T-helper 9 cell (primary cell): ENCODE measurements around the gene ZSWIM5.
"Not testable (repeated sequence)": the region's sequence is repeated elsewhere in the genome, so short reads cannot be mapped to it uniquely, and the experiment has no call there.

Experiments
- DNase-seq: peaks from one replicate; pipeline ENCODE4 v3.0.0-alpha.2; 2020

ZSWIM5 gene

GRCh38 chr1:45016090-45016697 lies 190.2 kb downstream of the ZSWIM5 start:
- no peak for DNase-seq

GRCh38 chr1:45015683-45016082 lies 190.7 kb downstream of the ZSWIM5 start:
- no peak for DNase-seq

GRCh38 chr1:45014321-45015028 lies 191.9 kb downstream of the ZSWIM5 start:
- DNase-seq = peak; percentile 72

DNA sequence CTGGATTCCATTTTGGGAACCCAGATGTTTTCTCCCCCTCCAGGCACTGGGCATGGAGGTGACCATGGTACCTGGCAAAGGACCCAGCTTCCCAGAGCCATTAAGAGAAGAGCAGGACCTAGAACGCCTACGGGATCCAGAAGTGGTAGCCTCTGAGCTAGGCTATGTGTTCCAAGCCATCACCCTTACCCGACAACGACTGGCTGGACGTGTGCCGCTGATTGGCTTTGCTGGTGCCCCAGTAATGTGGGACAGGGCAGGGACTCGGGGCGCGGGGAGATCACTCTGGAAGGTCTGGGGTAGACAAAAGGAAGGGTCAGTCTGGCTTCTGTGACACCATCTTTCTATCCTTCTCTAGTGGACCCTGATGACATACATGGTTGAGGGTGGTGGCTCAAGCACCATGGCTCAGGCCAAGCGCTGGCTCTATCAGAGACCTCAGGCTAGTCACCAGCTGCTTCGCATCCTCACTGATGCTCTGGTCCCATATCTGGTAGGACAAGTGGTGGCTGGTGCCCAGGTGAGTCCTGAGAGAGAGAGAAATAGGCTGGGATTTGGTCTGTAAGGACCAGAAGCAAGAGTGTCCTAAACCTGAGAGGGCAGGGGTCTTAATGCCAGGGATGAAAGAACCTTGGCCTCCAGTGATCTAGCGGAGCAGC lies 192.7 kb downstream of the ZSWIM5 start:
- DNase-seq = no peak

DNA sequence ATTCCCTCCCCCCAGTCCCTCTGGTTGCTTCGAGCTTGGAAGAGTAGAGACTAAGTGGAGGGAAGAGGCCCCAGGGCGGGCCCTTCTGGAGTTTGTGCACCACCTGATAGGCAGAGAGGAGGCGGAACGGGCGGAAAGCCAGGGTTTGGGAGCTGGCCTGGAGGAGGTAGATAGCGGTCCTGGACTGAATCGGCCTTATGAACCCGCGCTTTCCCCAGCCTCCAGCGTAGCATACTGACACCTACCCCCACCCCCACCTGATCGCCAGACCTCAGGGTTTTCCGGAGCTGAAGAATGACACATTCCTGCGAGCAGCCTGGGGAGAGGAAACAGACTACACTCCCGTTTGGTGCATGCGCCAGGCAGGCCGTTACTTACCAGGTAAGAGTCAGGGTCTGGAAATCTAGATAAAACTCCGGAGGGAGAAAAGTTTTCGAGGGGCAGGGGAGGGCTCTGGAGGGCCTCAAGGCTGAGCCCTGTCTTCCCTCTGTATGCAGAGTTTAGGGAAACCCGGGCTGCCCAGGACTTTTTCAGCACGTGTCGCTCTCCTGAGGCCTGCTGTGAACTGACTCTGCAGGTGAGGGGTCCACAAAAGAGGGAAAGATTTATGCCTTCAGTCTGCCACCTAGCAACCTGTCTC lies 193.6 kb downstream of the ZSWIM5 start:
- no peak for DNase-seq

GRCh38 chr1:45011837-45012638 lies 194.4 kb downstream of the ZSWIM5 start, which contains the start of gene UROD:
Gene UROD, plus strand, starts transcription at chr1:45012254. Its CDS starts 12 bp downstream, at chr1:45012266.
- DNase-seq = peak; percentile 79

DNA sequence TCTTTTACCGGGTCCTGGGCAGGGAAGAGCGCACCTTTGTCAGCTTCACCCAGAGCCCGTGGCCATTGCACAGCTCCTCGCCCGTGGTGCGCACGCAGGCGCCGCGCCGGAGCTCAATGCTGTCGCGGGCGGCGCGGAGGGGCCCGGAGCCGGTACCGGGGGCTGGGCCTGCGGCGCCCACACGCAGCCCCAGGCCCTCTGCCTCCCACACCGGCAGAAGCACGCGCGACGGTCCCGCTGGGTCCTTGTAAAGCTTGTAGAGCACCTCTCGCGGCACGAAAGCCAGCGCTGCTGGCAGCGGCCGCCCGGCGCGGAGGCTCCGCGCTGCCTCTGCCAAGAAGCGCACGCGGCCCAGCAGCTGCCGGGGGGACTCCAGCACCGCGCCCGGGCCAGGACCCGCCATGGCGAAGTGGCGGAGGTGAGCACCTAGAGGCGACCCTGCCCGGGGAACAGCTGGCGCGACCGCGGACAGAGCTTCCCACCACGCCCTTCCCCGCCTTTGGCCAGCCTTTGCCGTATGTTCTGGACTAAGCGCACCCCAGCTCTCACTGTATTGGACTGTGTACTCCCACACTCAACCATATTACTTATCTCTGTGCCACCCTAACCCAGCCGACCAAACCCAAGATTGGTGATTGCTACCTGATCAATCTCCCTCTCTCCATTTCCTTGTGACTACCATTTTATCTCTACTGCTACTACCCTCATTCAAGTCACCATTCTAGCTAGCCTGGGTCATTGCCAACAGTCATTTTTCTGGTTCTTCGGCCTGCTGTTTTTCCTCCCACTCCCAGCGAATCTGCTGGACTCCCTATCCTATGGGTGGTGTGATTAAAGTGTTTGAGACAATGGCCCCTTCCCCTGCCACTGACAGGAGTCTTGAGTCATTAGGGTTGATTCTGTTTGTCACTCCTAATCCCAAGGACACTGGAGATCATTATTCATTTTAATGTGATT lies 195.3 kb downstream of the ZSWIM5 start, which contains the start of gene HECTD3:
TSS of gene HECTD3 (minus strand) at position 470 of the 957 bp plus-strand sequence. CDS start at position 403, 67 bp downstream.
- DNase-seq = peak; percentile 61

DNA sequence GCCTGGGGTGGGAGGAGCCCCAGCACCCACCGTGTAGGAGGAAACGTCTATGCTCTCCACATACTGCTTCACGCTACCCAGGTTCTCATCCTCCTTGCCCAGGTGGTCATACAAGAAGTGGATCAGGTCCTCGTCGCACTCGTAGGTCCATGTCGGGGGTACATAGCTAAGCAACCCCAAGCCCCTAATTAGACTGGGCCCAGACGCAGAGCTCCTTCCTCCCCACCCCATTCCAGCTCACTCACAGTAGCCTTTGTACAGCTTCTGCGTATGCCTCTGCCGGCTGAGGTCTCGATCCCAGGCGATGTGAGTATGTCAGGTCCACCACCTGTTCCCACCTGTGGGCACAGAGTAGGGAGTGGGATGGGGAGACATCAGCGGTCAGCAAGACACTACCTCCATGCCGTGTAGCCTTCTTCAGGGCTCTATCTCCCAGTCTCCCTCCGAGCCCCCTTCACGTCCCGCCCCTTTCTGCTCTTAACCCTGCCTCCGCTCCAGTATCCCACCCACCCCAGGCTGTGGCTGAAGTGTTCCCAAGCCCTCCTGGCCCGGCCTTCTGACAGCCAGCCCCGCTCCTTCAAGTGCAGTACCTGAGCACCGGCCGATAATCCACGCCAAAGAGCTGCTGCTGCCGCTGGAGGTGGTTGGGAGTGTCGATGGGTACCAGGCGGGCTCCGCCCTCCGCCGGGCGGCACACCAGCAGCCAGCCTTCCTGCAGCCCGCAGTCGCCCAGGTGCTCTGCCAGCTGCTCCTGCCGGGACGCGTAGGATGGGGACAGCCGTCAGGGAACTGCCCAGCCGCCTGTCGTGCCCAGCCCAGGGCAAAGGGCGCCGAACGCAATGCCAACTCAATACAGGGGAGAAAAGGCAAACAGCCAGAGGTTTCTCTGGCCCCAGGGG lies 196.2 kb downstream of the ZSWIM5 start:
- DNase-seq = no peak

- no peak for DNase-seq
Measured at GRCh38 chr1:45009296-45009865, 197.0 kb downstream of the ZSWIM5 start.

GRCh38 chr1:45008516-45008915 lies 197.9 kb downstream of the ZSWIM5 start:
- no peak for DNase-seq

- no peak for DNase-seq
Measured at GRCh38 chr1:45008076-45008475, 198.3 kb downstream of the ZSWIM5 start.

- no peak for DNase-seq
Measured at GRCh38 chr1:45007311-45007710, 199.1 kb downstream of the ZSWIM5 start.

GRCh38 chr1:45005761-45006160 lies 200.6 kb downstream of the ZSWIM5 start:
- DNase-seq = no peak

DNA sequence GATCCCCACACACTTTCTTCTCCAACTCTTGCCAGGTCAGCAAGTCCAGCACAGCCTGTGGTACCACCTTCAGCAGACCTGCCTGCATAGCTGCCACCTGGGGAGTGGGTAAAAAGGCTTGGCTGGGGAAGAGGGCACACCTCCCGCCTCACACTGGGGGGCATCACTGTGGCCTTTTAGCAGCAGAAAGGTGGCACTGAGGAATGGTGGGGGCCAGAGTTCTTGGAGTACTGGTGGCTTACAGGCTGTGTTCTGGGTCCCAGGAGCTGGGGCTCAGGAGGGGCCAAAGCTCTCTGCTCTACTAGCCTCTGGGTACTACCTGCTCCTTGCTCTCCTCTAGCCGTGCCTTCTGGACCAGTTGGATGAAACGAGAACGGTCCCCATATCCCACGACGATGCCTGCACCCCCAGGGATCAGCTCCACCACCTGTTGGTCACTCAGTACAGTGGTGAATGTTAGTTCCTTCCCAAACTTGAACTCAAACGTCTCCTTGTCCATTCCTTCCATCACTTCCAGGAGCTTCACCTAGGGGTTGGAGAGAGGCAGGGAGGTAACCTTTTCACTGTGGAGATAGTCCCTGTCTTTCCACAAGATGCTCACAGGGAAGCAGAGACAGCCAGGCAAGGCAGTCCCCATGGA lies 202.0 kb downstream of the ZSWIM5 start:
- no peak for DNase-seq

DNA sequence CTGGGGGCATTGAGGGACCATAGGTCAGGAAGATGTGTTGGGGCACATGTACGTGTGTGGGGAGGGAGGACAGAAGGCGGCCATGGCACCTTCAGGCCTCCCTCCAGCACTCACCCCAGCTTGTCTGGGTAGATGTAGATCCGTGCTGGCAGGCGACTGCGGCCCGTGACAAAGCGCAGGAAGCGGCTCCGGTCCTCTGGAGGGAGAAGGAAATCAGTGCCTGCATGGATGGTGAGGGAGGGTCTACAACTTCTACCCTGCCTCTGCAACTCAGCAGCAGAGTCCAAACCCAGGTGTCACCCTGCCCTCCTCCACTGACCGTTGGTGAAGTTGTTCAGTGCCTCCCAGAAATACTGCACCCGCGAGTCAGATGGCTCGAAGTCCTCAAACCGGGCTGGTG lies 202.7 kb downstream of the ZSWIM5 start:
- no peak for DNase-seq

DNA sequence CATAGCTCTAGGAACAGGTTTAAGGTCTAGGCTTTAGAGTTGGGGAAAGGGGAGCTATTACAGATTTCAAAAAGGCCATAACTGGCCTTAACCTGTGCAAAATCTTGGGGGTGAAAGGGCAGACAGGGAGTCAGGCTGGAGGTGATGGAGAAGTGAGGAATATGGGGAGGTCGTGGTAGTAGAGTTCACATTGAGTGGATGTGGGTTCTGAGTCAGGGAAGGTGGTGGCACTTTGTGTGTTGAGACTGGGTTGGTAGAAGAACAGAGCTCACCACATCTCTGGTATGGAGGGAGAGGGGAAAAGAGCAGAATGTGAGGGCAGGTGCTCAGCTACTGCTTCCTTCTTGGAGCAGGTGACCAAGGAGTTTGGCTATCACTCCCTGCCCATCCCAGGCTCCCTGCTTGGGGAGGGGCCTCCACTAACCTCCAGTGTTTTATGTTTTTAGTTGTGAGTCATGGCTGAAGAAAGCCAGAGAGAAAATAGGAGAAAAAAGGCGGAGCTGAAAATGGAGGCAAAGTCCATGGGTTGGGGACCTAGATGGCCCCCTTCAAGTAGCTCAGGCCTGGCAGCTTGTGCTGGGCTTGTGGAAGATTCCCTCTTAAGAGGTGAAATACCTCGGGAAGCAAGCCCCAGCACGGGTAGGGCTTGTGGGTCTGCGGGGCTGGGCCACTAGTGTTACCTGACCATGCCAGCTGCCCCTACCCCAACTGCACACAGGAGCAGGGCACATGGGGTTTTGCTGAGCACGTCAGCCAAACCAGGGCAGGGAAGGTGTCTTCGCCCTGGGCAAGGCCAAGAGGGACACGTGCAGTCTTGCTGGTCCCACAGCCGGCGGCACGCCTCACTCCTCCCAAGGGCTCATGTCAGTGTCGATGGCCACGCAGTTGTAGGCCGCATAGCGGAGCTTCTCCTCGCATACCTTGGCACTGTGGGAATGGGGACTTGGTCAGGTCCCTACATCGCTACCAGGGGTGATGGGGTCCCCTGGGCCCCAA lies 203.5 kb downstream of the ZSWIM5 start:
- DNase-seq = no peak

GRCh38 chr1:45001576-45001975 lies 204.8 kb downstream of the ZSWIM5 start:
- DNase-seq = not testable (repeated sequence)

GRCh38 chr1:45001011-45001481 lies 205.4 kb downstream of the ZSWIM5 start:
- no peak for DNase-seq
